Femur (tissue), 1 donor: ENCODE results near the gene ATP8B3.

Experiments
- DNase-seq: peaks from one replicate; pipeline ENCODE4 v3.0.0-alpha.2; 2017

ATP8B3 gene

DNA sequence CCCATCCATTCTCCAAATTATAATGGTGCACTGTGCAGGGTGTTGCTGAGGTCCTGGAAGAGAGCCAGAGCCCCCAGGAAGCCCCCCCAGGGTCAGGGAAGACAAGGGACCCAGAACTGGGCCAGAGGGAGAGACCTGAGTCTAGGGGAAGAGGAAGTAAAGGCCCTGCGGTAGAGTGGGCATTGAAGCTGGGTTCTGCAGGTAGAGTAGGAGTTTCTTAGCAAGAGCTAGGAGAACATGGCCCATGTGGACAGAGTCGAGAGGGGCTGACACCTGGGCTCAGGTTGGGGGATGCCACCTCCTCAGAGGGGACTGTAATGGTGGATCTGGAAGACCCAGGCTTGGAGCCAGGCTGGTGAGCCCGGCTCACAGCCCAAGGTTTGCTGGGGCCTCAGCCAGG is 75.8 kb downstream of the ATP8B3 start:
- DNase-seq, result no peak

DNA sequence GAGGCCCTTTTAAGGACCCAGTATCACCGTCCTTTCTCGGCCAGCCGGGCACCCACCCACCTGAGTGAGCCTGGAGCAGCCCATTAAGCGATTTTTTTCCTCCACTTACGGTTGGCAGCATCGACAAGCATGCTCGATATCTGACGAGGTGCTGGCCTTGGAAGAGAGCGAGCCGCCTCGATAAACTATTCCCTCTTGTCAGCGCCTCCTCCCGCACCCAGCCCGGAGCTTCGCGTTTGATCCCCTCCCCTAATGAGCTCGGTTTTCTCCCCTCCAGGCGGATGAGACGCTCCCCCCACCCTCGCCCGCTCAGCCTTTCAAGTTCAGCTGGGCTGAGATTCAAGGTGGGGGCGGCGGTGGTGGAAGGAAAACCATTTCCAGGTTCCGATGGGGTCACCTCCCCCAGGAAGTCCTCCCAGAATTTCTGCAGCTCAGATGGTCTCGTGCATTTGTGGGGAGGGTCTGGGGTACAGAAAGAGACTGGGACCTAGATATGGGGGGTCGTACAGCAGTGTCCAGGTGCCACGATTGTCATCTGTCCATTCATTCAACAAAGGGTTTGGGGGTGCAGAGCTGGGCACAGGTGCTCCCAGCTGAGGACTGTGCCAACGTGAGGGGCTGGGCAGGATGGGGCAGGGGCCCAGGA is 77.6 kb downstream of the ATP8B3 start:
- no peak for DNase-seq
